BE2C (cell line): Measurements from ENCODE around the gene GPR18.
"Not testable (repeated sequence)": the region's sequence is repeated elsewhere in the genome, so short reads cannot be mapped to it uniquely, and the experiment has no call there.

ENCODE experiments used
- DNase-seq: peaks from one replicate; pipeline ENCODE4 v3.0.0-alpha.2; 2020
- H3K27me3 ChIP-seq: fragments of 250-450 bp; sonication (Bioruptor Pico); 2 replicates; pipeline ENCODE4 v1.5.1; 2020; ENCODE audit warnings: mild to moderate bottlenecking
- H3K36me3 ChIP-seq: fragments of 250-450 bp; sonication (Bioruptor Pico); 2 replicates; pipeline ENCODE4 v1.5.1; 2020; ENCODE audit warnings: mild to moderate bottlenecking
- H3K4me1 ChIP-seq: fragments of 250-450 bp; sonication (Bioruptor Pico); 2 replicates; pipeline ENCODE4 v1.5.1; 2020
- H3K4me3 ChIP-seq: 2 replicates; pipeline ENCODE4 v1.5.1; 2011; ENCODE audit warnings: low read depth, low read length
- H3K9me3 ChIP-seq: fragments of 250-450 bp; sonication (Bioruptor Pico); 2 replicates; pipeline ENCODE4 v1.5.1; 2020
- CTCF ChIP-seq: IDR thresholded peaks from 2 replicates; pipeline ENCODE4 v1.5.1; 2012; ENCODE audit warnings: mild to moderate bottlenecking, low read depth, low read length

GPR18 gene

GRCh38 chr13:99256283-99256682 lies 1.9 kb downstream of the GPR18 start:
- H3K4me1 ChIP-seq: no peaks in the 10 kb centered on the region; the same call in 1 of the 2 replicates
- no peaks in the 10 kb centered on the region for H3K27me3 ChIP-seq
- DNase-seq: no peak
- peaks cover 10% of the 10 kb centered on the region for H3K36me3 ChIP-seq
- H3K9me3 ChIP-seq: no peaks in the 10 kb centered on the region
- H3K4me3 ChIP-seq: no peak overlapping the region
- no peak for TF ChIP-seq CTCF

DNA sequence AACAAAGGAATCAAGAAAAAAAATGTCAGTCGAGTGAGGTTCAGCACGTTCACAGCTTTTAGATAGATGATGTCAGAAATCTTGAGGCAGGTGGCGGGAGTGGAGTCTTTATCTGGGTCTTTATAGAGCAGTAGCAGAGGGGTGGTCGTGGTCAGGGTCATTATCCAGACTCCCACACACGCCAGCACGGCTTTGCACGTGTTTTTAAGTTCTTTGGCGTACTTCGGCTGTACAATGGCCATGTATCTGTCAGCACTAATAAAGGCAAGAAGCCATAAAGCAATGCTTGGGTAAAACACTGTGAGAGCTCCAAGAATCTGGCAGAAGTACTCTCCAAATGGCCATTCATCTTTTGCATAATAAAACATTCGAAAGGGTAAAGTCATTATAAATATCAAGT lies 2.9 kb downstream of the GPR18 start:
- Histone ChIP-seq H3K27me3 (no peaks in the 10 kb centered on the region), H3K36me3 (peaks cover 10% of the 10 kb centered on the region), H3K4me3 (no peak overlapping the region), H3K4me1 (no peaks in the 10 kb centered on the region; the same call in 1 of the 2 replicates), H3K9me3 (no peaks in the 10 kb centered on the region)
- no peak for TF ChIP-seq CTCF
- DNase-seq: no peak

DNA sequence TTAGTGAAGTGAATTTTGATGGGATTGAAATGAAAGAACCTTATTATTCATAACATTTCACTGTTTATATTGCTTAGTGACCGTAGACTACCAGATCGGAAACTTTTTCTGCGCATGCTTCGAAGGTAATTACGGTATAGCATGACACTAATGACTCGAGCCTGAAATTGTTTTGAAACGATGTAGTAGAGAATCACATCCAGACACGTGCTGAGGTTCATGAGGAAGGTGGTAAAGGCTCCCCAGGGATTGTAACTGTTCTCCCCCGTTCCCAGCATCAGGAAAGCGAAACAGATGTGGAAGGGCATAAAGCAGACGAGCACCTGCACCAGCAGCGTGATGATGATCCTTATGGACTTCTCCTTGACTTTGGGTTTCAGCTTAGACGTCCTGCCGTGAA lies 3.3 kb downstream of the GPR18 start:
- TF ChIP-seq CTCF: no peak
- H3K4me1 ChIP-seq: no peaks in the 10 kb centered on the region; the same call in 1 of the 2 replicates
- DNase-seq: no peak
- H3K27me3 ChIP-seq: no peaks in the 10 kb centered on the region
- no peak overlapping the region for H3K4me3 ChIP-seq
- H3K36me3 ChIP-seq: peaks cover 10% of the 10 kb centered on the region
- no peaks in the 10 kb centered on the region for H3K9me3 ChIP-seq

DNA sequence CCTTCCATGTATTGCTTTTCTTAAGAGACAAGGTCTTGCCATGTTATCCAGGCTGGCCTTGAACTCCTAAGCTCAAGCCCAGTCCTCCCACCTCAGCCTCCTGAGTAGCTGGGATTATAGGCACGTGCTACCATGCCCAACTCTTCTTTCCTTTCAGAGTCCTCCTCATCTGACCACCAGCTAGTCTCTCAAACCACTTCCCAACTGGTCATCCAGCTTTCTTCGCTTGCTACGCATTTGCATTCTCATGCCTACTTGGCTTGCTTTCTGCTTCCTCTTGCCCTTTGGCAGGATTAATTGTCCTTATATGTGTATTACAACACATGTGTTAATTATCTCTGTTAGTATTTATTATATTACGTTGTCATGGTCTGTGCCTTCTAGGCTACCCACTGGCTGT lies 6.3 kb downstream of the GPR18 start:
- Histone ChIP-seq H3K9me3 (no peaks in the 10 kb centered on the region; the same call in 1 of the 2 replicates), H3K4me3 (no peak overlapping the region), H3K36me3 (peaks cover 18% of the 10 kb centered on the region), H3K27me3 (no peaks in the 10 kb centered on the region), H3K4me1 (no peaks in the 10 kb centered on the region; the same call in 1 of the 2 replicates)
- DNase-seq: no peak
- TF ChIP-seq CTCF: no peak

DNA sequence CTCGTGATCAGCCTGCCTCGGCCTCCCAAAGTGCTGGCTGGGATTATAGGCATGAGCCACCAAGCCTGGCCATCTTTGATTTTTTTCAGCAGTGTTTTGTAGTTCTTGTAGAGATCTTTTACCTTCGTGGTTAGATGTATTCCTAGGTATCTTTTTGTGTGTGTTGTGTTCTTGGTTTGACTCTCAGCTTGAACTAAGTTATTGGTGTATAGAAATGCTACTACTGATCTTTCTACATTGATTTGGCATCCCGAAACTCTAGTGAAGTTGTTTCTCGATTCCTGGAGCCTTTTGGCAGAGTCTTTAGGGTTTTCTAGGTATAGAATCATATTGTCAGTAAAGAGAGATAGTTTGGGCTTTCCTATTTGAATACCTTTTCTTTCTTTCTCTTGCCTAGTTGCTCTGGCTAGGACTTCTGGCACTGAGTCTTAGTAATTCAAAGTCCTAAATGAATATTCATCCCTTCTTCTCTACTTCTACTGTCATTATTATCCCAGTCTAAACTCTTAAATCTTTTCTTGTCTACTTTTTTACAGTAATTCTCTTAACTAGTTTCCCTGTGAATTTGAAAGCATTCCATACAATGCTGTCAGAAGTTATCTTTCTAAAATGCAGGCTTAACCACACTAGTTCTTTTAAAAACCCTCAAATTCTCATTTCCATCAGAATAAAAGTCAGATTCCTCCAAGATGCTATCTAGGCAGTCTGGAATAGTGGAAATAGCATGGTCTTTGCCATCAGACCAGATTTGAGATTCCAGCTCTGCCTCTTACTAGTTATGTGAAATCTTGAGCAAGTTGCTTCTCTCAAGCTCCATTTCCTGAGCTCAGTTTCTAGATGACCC lies 7.0 kb downstream of the GPR18 start:
- Histone ChIP-seq H3K27me3 (no peaks in the 10 kb centered on the region), H3K4me3 (no peak overlapping the region), H3K9me3 (no peaks in the 10 kb centered on the region; the same call in 1 of the 2 replicates), H3K4me1 (no peaks in the 10 kb centered on the region; the same call in 1 of the 2 replicates), H3K36me3 (peaks cover 18% of the 10 kb centered on the region)
- no peak for TF ChIP-seq CTCF
- DNase-seq: no peak

DNA sequence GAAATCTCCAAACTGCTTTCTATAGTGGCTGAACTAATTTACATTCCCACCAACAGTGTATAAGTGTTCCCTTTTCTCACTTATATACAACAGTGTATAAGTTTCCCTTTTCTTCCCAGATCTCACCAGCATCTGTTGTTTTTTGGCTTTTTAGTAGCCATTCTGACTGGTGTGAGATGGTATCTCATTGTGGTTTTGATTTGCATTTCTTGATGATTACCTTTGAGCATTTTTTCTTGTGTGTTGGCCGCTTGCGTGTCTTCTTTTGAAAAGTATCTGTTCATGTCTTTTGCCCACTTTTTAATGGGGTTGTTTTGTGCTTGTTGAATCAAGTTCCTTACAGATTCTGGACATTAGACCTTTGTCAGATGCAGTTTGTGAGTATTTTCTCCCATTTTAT lies 8.6 kb downstream of the GPR18 start:
- H3K4me1 ChIP-seq, H3K4me3 ChIP-seq, H3K9me3 ChIP-seq, DNase-seq, H3K27me3 ChIP-seq: not testable (repeated sequence)
- peaks cover 17% of the 10 kb centered on the region for H3K36me3 ChIP-seq

GRCh38 chr13:99249178-99249577 lies 9.0 kb downstream of the GPR18 start:
- not testable (repeated sequence) for DNase-seq, H3K27me3 ChIP-seq, H3K4me3 ChIP-seq, H3K4me1 ChIP-seq, H3K9me3 ChIP-seq
- peaks cover 17% of the 10 kb centered on the region for H3K36me3 ChIP-seq
